Uterus (tissue), 4 donors: ENCODE measurements around the gene PABPN1L. TPM values are rescaled to one million over a fixed set of nuclear protein-coding genes. Genes with fewer than 3 reads are reported as not detected.

Experiments
- DNase-seq, 2 donors: peaks; one replicate each; pipeline ENCODE4 v3.0.0-alpha.2; 2019 to 2020
- H3K27ac ChIP-seq, 2 donors: fragments of 200-600 bp; sonication (generic); 1 replicate in 1 of 2; 2 replicates in 1 of 2; pipeline ENCODE4 v1.5.1; 2016 to 2018
- H3K27me3 ChIP-seq, 2 donors: fragments of 200-600 bp; sonication (generic); one replicate each; pipeline ENCODE4 v1.5.1; 2018 to 2019; ENCODE audit warnings: control low read depth in 1 of 2
- H3K36me3 ChIP-seq, 2 donors: fragments of 200-600 bp; sonication (generic); one replicate each; pipeline ENCODE4 v1.5.1; 2019; ENCODE audit warnings: control low read depth in 1 of 2
- H3K4me1 ChIP-seq, 2 donors: fragments of 200-600 bp; sonication (generic); one replicate each; pipeline ENCODE4 v1.5.1; 2018 to 2019; ENCODE audit warnings: control low read depth in 1 of 2
- H3K4me3 ChIP-seq, 2 donors: fragments of 200-600 bp; sonication (generic); 1 replicate in 1 of 2; 2 replicates in 1 of 2; pipeline ENCODE4 v1.5.1; 2018 to 2019; ENCODE audit warnings: mild to moderate bottlenecking in 1 of 2
- H3K9me3 ChIP-seq, 2 donors: fragments of 200-600 bp; sonication (generic); one replicate each; pipeline ENCODE4 v1.5.1; 2019; ENCODE audit warnings: control low read depth in 1 of 2
- CTCF ChIP-seq, 4 experiments: fragments of 200-600 bp in 2 of 4; fragments of 450-650 bp in 2 of 4; sonication (generic) in 2 of 4; IDR thresholded peaks; one replicate each; pipeline ENCODE4 v1.5.1; 2016 to 2019; ENCODE audit warnings: antibody characterized with exemption in 4 of 4, mild to moderate bottlenecking in 2 of 4, moderate library complexity in 1 of 4
- POLR2A ChIP-seq, 2 donors: fragments of 450-650 bp; IDR thresholded peaks; one replicate each; pipeline ENCODE4 v1.6.1; 2016; ENCODE audit warnings: antibody characterized with exemption in 2 of 2, mild to moderate bottlenecking in 1 of 2, moderate library complexity in 1 of 2
- intact Hi-C: fragments of 100-400 bp; cut with DNase I; formaldehyde crosslinking; loops from one replicate; pipeline ENCODE4 v1.15.1; 2023; ENCODE audit warnings: low total_unique reads
- total RNA-seq, 4 donors: library from RNA; depleted of rRNA in 3 of 4; stranded (reverse); fragments of >200 nt in 3 of 4; gene quantifications; one replicate each; pipeline versions ENCODE4 v1.1.0 to v1.2.4, GENCODE V29; 2014 to 2023
- donor health status: DM: yes; HTN: yes; CAD: no.

Gene PABPN1L
- total RNA-seq, 4 donors from 2014 or later: not detected

- Histone ChIP-seq H3K27ac (peak overlapping the region; percentile 49 to 59), H3K9me3 (no peaks in the 10 kb centered on the region), H3K27me3 (no peaks in the 10 kb centered on the region), H3K36me3 (no peaks in the 10 kb centered on the region), H3K4me1 (no peaks in the 10 kb centered on the region), H3K4me3 (no peak overlapping the region)
- no peak for DNase-seq
- intact Hi-C loops: no loop called here
- no peak for TF ChIP-seq CTCF (IDR thresholded peaks at IDR 0.05)
- no peak for TF ChIP-seq POLR2A (IDR thresholded peaks at IDR 0.05)
Measured at GRCh38 chr16:88886420-88886844, 20.0 kb upstream of the PABPN1L start.

GRCh38 chr16:88885693-88886280 lies 19.3 kb upstream of the PABPN1L start:
- no peak for DNase-seq
- Histone ChIP-seq H3K36me3 (no peaks in the 10 kb centered on the region), H3K4me1 (no peaks in the 10 kb centered on the region), H3K4me3 (no peak overlapping the region), H3K27me3 (no peaks in the 10 kb centered on the region), H3K9me3 (no peaks in the 10 kb centered on the region), H3K27ac (peak overlapping the region in 1 of 2 donors; percentile 49)
- TF ChIP-seq CTCF (IDR thresholded peaks at IDR 0.05) (no peak), POLR2A (IDR thresholded peaks at IDR 0.05) (no peak)
- intact Hi-C loops: no loop called here

DNA sequence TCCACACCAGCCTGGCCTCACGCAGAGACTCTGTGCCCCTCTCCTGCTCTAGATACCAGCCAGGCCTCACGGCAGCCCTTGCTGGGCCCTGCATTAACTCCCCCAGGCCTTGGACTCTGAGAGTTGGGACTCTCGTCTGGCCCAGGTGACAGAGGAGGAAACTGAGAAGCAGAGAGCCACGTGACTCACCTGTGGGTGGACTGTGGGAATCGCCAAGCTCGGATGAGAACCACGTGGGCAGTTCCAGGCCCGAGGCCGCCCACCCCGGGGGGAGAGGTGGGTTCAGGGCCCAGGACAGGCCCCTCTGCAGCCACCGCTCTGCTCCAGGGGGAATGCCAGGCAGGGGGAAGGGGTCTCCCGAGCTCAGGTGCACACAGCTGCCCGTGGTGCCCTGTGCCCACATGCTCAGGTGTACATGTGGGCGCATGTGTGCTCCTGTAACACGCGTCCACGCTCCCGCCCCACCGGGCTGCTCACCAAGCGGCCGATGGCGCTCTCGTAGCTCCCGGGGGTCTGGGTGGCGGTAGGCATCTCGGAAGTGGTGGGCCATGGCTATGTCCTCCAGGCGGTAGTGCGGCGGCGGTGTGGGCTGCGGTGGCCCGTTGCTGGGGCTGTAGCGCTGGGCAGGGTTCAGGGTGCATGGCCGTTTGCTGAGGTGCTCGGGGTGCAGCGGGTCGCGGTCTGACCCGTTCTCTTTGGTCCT lies 18.3 kb upstream of the PABPN1L start:
- no peaks in the 10 kb centered on the region for H3K36me3 ChIP-seq

DNA sequence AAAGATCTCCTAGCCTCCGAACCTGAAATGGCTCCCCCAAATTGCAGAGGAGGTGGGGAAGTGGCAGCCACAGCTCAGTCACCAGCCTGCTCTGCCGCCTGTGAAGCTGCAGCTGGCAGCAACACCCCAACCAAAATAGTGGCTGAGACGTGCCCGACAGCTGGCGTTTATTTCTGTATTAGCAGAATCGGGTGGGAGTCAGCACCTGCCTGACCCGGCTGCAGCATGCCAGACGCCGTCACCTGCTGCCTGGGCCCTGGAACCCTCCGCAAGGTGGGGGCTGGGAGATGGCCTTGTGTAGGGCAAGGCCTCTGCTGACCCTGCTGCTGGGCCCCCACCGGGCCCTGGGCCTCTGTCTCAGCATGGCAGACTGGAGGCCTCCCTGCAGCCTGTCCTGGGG lies 17.5 kb upstream of the PABPN1L start:
- Histone ChIP-seq H3K4me1 (no peaks in the 10 kb centered on the region), H3K4me3 (no peak overlapping the region), H3K27ac (no peak overlapping the region), H3K36me3 (no peaks in the 10 kb centered on the region), H3K27me3 (no peaks in the 10 kb centered on the region), H3K9me3 (no peaks in the 10 kb centered on the region)
- DNase-seq: no peak
- intact Hi-C loops: no loop called here
- no peak for TF ChIP-seq CTCF (IDR thresholded peaks at IDR 0.05)
- TF ChIP-seq POLR2A (IDR thresholded peaks at IDR 0.05): no peak

More for the DNA sequence above, 18.3 kb upstream of the PABPN1L start:
- no peak overlapping the region for H3K27ac ChIP-seq
- TF ChIP-seq CTCF (IDR thresholded peaks at IDR 0.05): no peak
- TF ChIP-seq POLR2A (IDR thresholded peaks at IDR 0.05): no peak
- no peaks in the 10 kb centered on the region for H3K4me1 ChIP-seq
- H3K4me3 ChIP-seq: no peak overlapping the region
- no peaks in the 10 kb centered on the region for H3K9me3 ChIP-seq
- no peak for DNase-seq
- intact Hi-C loops: no loop called here
- no peaks in the 10 kb centered on the region for H3K27me3 ChIP-seq

GRCh38 chr16:88883117-88883895 lies 16.8 kb upstream of the PABPN1L start:
- no peak for TF ChIP-seq POLR2A (IDR thresholded peaks at IDR 0.05)
- no peak for TF ChIP-seq CTCF (IDR thresholded peaks at IDR 0.05)
- Histone ChIP-seq H3K27me3 (no peaks in the 10 kb centered on the region), H3K4me1 (no peaks in the 10 kb centered on the region), H3K4me3 (no peak overlapping the region), H3K9me3 (no peaks in the 10 kb centered on the region), H3K36me3 (no peaks in the 10 kb centered on the region), H3K27ac (no peak overlapping the region)
- intact Hi-C loops: no loop called here
- DNase-seq: no peak
